ENCODE results near the gene EPHB2. TPM values are rescaled to one million over a fixed set of nuclear protein-coding genes. Genes with fewer than 3 reads are reported as not detected.
A peak's percentile ranks its signal among the peaks of the same experiment; 100 is the strongest.

EPHB2 gene
- total and polyA plus RNA-seq, 2 of the 4 experiments (the other 2 are of a cell fraction), result 52.3 to 58.8 TPM

DNA sequence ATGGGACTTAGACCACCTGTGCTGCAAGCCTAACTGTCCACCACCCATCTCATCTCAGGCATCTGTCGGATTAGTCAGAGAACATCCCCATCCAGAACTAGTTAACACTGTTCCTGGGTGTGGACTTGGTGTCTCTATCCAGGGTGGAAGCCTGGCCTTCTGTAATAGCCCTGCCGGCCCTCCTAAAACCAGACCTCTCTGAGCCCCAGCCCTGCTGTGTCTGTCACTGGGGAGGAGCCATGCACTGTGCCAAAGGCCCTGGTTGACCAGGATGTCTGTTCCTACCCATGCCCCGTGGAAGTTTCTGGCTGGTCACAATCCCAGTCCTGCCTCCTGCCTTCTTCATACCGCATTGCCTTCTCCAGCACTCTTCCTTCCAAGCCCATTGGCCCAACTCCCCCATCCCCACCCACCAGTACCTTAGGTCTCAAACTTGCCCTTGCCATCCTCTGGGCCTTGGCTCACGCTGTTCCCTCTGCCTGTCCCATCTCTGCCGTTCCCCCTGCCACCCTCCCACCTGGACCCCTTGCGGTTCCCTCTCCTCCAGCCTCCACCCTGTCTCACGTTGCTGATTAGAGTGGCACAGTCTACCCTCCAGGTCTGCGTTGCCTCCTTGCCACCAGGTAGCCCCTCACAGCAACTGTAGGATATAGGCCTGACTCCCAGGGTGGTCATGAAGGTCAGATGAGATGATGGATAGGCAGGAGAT is 105.6 kb downstream of the EPHB2 start:
- Histone ChIP-seq H2BK120ac (ENCODE audit: low read depth, low read length) (0 out of 2 replicates have a peak overlapping the region, but pooled peaks have one; percentile 3), H3K18ac (ENCODE audit: low read depth, low read length) (no peak overlapping the region), H2AK9ac (replicated peaks; ENCODE audit: low read depth, low read length, poor library complexity) (peak overlapping the region; percentile 3), H3K9me1 (ENCODE audit: insufficient read depth, low read length) (peaks cover 14% of the 10 kb centered on the region; the same call in 1 of the 2 replicates), H3K27me3 (ENCODE audit: control insufficient read depth, insufficient read depth, low read length) (no peaks in the 10 kb centered on the region), H3K27ac (ENCODE audit: insufficient read depth, low read length) (no peak overlapping the region), H2BK15ac (ENCODE audit: low read depth, low read length) (no peak overlapping the region), H4K91ac (ENCODE audit: insufficient read depth, low read depth, low read length) (no peak overlapping the region), H3K79me1 (ENCODE audit: low read depth in 1 of 2, low read length in 2 of 2) (peaks cover 15 to 62% of the 10 kb centered on the region in 2 experiments), H3K4me1 (ENCODE audit: control insufficient read depth, insufficient read depth, low read length) (0 out of 2 replicates have a peak, but pooled peaks cover 4% of the 10 kb centered on the region), H3K14ac (replicated peaks; ENCODE audit: low read depth, low read length) (no peak overlapping the region), H2AK5ac (ENCODE audit: low read depth, low read length) (peak overlapping the region; percentile 1; the same call in 1 of the 2 replicates), H3K4me3 (ENCODE audit: insufficient read depth, low read depth, low read length) (no peak overlapping the region), H3K9me3 (ENCODE audit: control insufficient read depth, insufficient read depth, low read length) (no peaks in the 10 kb centered on the region), H3K56ac (ENCODE audit: extremely low read depth, insufficient read depth, low read length) (no peak overlapping the region), H4K5ac (ENCODE audit: low read depth, low read length) (no peak overlapping the region), H4K8ac (ENCODE audit: low read depth in 2 of 2, low read length in 2 of 2) (no peak overlapping the region), H2BK20ac (ENCODE audit: low read depth, low read length) (no peak overlapping the region), H4K20me1 (ENCODE audit: insufficient read depth, low read length) (peaks cover 16% of the 10 kb centered on the region; the same call in 1 of the 2 replicates), H2AFZ (replicated peaks; ENCODE audit: low read length, poor library complexity) (no peak overlapping the region), H3K4me2 (ENCODE audit: low read depth, low read length) (no peak overlapping the region), H3K9ac (ENCODE audit: low read depth, low read length) (no peak overlapping the region), H2BK5ac (ENCODE audit: low read depth, low read length, poor library complexity, severe bottlenecking) (no peak overlapping the region), H3K4ac (ENCODE audit: low read depth, low read length) (0 out of 2 replicates have a peak overlapping the region, but pooled peaks have one; percentile 19), H3K23ac (ENCODE audit: low read depth, low read length) (no peak overlapping the region), H3K36me3 (ENCODE audit: control insufficient read depth, insufficient read depth, low read length) (no peaks in the 10 kb centered on the region)
- WGBS, 2 experiments (ENCODE audit: extremely low coverage in 2 of 2, insufficient read length in 1 of 2), result 83% methylated on average over 2 of the region's 9 CpGs; no CpG with 5 or more reads in 1 of the 2 experiments
- CTCF ChIA-PET, result no interaction called here
- POLR2A ChIA-PET (ENCODE audit: unreplicated experiment), result no interaction called here
- TF ChIP-seq SMC3 (IDR thresholded peaks at IDR 0.05; ENCODE audit: low read depth, low read length) (no peak), CHD1 (IDR thresholded peaks at IDR 0.05; ENCODE audit: low read depth, low read length) (no peak), NFE2L2 (IDR thresholded peaks at IDR 0.05; ENCODE audit: low read depth, low read length) (no peak), MXI1 (IDR thresholded peaks at IDR 0.05; ENCODE audit: borderline replicate concordance, low read depth, low read length) (no peak)
- TF ChIP-seq, protein P1, sequence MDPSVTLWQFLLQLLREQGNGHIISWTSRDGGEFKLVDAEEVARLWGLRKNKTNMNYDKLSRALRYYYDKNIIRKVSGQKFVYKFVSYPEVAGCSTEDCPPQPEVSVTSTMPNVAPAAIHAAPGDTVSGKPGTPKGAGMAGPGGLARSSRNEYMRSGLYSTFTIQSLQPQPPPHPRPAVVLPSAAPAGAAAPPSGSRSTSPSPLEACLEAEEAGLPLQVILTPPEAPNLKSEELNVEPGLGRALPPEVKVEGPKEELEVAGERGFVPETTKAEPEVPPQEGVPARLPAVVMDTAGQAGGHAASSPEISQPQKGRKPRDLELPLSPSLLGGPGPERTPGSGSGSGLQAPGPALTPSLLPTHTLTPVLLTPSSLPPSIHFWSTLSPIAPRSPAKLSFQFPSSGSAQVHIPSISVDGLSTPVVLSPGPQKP (IDR thresholded peaks at IDR 0.05; ENCODE audit: borderline replicate concordance, low read depth, low read length), result no peak
- no TSS peak for BruUV-seq (replicated peaks)
- dilution Hi-C loops (cut with HindIII; ENCODE audit: low sequenced_read_pairs, unreplicated experiment), result no loop called here
- ATAC-seq (ENCODE audit: low read depth) (no peak), DNase-seq (no peak)
- in situ Hi-C loops (cut with MboI; ENCODE audit: low sequenced_read_pairs), result no loop called here
- intact Hi-C loops (cut with micrococcal nuclease), result no loop called here

Measured in IMR-90 (cell line).